IPS DF 6.9 (cell line): ENCODE data around the gene GDF11.

ENCODE experiments used
- DNase-seq: peaks from one replicate; pipeline ENCODE4 v3.0.0-alpha.2; 2013; ENCODE audit warnings: low read depth, low spot score
- H3K27ac ChIP-seq: one replicate; pipeline ENCODE4 v1.5.1; 2013; ENCODE audit warnings: low read length, control low read depth
- H3K27me3 ChIP-seq: 2 replicates; pipeline ENCODE4 v1.6.1; 2013; ENCODE audit warnings: mild to moderate bottlenecking, low read length; ENCODE audit not compliant: control insufficient read depth, insufficient read depth
- H3K36me3 ChIP-seq: 2 replicates; pipeline ENCODE4 v1.6.1; 2013; ENCODE audit warnings: low read length; ENCODE audit not compliant: control insufficient read depth, insufficient read depth
- H3K4me1 ChIP-seq: 2 replicates; pipeline ENCODE4 v1.6.1; 2013; ENCODE audit warnings: low read length; ENCODE audit not compliant: control insufficient read depth, insufficient read depth
- H3K4me3 ChIP-seq: 2 replicates; pipeline ENCODE4 v1.5.1; 2013; ENCODE audit warnings: mild to moderate bottlenecking, low read length
- H3K9me3 ChIP-seq: 2 replicates; pipeline ENCODE4 v1.6.1; 2013; ENCODE audit warnings: low read length, inconsistent platforms; ENCODE audit not compliant: control insufficient read depth, insufficient read depth
- WGBS: extraction: QIAGEN DNeasy Blood & Tissue Kit; methylation state at CpG from one replicate; pipeline ENCODE4 v1.1.7; 2013; ENCODE audit warnings: mixed read lengths, missing lambda C conversion rate; ENCODE audit not compliant: insufficient read length, insufficient coverage; 5-methylcytosine and 5-hydroxymethylcytosine counted together

The GDF11 gene

DNA sequence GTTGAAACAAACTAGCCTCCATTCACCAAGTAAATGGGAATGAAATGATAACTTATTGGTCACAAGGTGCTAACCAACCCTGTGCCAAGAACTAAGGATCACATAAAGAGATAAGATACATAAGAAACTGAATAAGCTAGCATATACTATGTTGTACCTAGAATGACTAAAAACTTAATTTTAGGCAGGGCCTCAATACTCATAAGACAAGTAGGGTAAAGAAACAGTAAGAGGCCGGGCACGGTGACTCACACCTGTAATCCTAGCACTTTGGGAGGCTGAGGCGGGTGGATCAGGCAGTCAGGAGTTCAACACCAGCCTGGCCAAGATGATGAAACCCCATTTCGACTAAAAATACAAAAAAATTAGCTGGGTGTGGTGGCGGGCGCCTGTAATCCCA is 17.7 kb downstream of the GDF11 start:
- Histone ChIP-seq H3K4me3 (no peak overlapping the region), H3K9me3 (no peaks in the 10 kb centered on the region), H3K4me1 (no peaks in the 10 kb centered on the region), H3K36me3 (no peaks in the 10 kb centered on the region; the same call in 1 of the 2 replicates), H3K27me3 (no peaks in the 10 kb centered on the region), H3K27ac (no peak overlapping the region)
- WGBS = no CpG with 5 or more reads among the region's 6 CpGs
- no peak for DNase-seq

DNA sequence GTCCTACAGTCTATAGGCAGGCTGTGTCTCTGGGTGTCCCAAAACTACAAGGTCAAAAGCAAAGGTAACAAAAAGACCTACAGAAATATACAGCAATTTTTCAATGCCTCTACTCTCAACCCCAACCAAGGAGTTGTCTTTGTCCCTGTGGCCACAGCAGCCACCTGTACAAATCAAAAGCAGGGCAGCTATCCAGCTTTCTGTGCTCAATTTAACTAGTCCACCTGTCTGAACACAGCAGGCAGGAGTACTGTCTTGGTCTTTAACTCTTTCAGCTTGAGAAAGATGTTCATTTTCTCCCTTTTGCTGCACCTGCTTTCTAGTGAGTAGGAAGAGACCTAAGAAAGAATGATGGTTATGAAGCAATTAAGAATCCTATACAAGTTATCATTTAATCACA is 19.7 kb downstream of the GDF11 start:
- no peak for DNase-seq
- no peaks in the 10 kb centered on the region; the same call in 1 of the 2 replicates for H3K36me3 ChIP-seq

DNA sequence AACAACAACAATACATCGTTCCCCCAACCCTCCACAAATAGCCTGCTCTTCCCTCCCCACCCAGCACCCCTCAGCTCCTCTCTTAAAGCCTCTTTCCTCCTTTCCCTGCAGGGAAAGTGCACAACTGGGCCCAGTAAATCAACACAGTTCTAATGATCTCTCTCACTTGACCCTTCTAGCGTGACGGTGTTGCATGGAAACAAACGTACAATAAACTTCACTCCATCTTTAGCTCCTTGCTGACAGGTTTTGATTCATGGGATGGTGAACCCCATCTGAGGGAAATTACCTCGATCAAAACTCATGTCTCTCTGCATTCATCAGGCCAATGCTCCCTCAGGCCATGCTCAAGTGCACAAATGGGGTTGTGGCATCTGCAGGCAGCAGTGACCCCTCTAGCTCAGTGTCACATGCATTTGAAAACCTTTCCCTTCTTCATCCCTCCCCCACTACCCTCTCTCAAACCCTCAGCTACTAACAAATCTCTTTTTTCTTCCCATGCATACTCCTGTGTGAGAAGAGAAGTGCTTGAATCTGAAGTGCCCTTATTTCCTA is 22.9 kb downstream of the GDF11 start:
- no peak for DNase-seq
- Histone ChIP-seq H3K27ac (no peak overlapping the region), H3K27me3 (no peaks in the 10 kb centered on the region), H3K9me3 (no peaks in the 10 kb centered on the region), H3K4me3 (no peak overlapping the region), H3K4me1 (no peaks in the 10 kb centered on the region), H3K36me3 (no peaks in the 10 kb centered on the region; the same call in 1 of the 2 replicates)
- no CpG with 5 or more reads among the region's 5 CpGs for WGBS

More for the DNA sequence above, 19.7 kb downstream of the GDF11 start:
- no peaks in the 10 kb centered on the region for H3K9me3 ChIP-seq
- H3K4me3 ChIP-seq = no peak overlapping the region
- no peaks in the 10 kb centered on the region for H3K4me1 ChIP-seq
- no peaks in the 10 kb centered on the region for H3K27me3 ChIP-seq
- no peak overlapping the region for H3K27ac ChIP-seq

- WGBS = no CpG with 5 or more reads among the region's 4 CpGs
- no peaks in the 10 kb centered on the region for H3K27me3 ChIP-seq
- no peaks in the 10 kb centered on the region for H3K36me3 ChIP-seq
These were observed 24.2 kb downstream of the GDF11 start for GRCh38 chr12:55767156-55767555.

DNA sequence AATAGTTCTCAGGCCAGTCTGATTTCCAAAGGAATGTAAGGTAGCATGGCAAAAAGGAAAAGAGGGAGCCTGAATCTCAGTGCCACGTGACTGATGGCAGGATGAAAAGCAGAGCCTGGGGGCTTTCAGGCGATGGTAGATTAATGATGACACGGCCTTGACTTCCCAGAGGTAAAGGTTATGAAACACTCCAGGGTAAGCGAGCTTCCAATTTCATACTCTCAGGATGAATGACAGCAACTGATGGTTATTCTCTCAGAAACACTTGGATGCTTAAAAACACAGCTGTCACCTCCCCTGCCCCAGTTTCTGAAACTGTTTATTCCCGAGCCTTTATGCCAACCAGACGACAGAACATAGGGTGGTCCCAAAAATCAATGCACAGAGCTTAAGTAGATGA is 28.8 kb downstream of the GDF11 start:
- no peak overlapping the region for H3K27ac ChIP-seq
- no peaks in the 10 kb centered on the region for H3K27me3 ChIP-seq
- WGBS = no CpG with 5 or more reads among the region's 6 CpGs
- H3K36me3 ChIP-seq = no peaks in the 10 kb centered on the region
- no peaks in the 10 kb centered on the region for H3K9me3 ChIP-seq
- H3K4me3 ChIP-seq = no peak overlapping the region
- no peak for DNase-seq
- no peaks in the 10 kb centered on the region for H3K4me1 ChIP-seq

More at GRCh38 chr12:55767156-55767555, 24.2 kb downstream of the GDF11 start:
- DNase-seq = no peak
- no peaks in the 10 kb centered on the region for H3K9me3 ChIP-seq
- H3K4me3 ChIP-seq = no peak overlapping the region
- no peaks in the 10 kb centered on the region for H3K4me1 ChIP-seq
- H3K27ac ChIP-seq = no peak overlapping the region

- H3K4me3 ChIP-seq = no peak overlapping the region
- no CpG with 5 or more reads among the region's 3 CpGs for WGBS
- H3K9me3 ChIP-seq = no peaks in the 10 kb centered on the region
- no peaks in the 10 kb centered on the region for H3K27me3 ChIP-seq
- no peaks in the 10 kb centered on the region for H3K36me3 ChIP-seq
- no peaks in the 10 kb centered on the region for H3K4me1 ChIP-seq
- no peak overlapping the region for H3K27ac ChIP-seq
- no peak for DNase-seq
These were observed 34.9 kb downstream of the GDF11 start for GRCh38 chr12:55777856-55778255.

DNA sequence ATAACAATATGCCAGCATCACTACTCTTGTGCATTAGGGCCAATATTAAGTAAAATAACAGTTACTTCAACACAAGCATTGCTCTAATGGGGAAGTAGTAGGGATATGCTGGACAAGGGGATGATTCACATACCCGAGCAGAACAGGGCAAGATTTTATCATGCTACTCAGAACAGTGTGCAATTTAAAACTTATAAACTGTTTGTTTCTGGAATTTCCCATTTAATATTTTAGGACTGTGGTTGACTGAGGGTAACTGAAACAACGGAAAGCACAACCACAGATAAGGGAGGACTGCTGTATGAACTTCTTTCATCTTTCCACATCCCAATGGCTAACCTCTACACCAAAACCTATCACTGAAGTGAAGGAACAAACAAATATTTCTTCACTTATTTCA is 37.8 kb downstream of the GDF11 start:
- H3K36me3 ChIP-seq = peaks cover 6% of the 10 kb centered on the region; the same call in 1 of the 2 replicates
- no CpG with 5 or more reads among the region's 2 CpGs for WGBS
- no peak for DNase-seq
- H3K4me3 ChIP-seq = no peak overlapping the region
- H3K9me3 ChIP-seq = no peaks in the 10 kb centered on the region
- no peak overlapping the region for H3K27ac ChIP-seq
- H3K27me3 ChIP-seq = no peaks in the 10 kb centered on the region
- no peaks in the 10 kb centered on the region for H3K4me1 ChIP-seq

DNA sequence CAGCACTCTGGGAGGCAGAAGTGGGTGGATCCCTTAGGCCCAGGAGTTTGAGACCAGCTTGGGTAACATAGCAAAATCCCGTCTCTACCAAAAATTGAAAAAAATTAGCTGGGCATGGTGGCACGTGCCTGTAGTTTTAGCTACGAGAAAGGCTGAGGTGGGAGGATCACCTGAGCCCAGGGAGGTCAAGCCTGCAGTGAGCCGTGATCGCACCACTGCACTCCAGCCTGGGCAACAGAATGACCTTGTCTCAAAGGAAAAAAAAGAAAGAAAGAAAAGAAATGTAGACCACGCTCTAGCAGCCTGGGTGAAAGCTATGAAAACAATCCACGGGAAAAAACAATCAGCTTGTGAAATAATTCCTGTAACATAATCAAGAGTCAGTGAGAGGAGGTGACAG is 45.6 kb downstream of the GDF11 start:
- Histone ChIP-seq H3K27me3 (no peaks in the 10 kb centered on the region), H3K36me3 (peaks cover 8% of the 10 kb centered on the region; the same call in 1 of the 2 replicates), H3K4me3 (no peak overlapping the region), H3K27ac (no peak overlapping the region), H3K9me3 (no peaks in the 10 kb centered on the region), H3K4me1 (no peaks in the 10 kb centered on the region)
- DNase-seq = no peak
- no CpG with 5 or more reads among the region's 7 CpGs for WGBS

DNA sequence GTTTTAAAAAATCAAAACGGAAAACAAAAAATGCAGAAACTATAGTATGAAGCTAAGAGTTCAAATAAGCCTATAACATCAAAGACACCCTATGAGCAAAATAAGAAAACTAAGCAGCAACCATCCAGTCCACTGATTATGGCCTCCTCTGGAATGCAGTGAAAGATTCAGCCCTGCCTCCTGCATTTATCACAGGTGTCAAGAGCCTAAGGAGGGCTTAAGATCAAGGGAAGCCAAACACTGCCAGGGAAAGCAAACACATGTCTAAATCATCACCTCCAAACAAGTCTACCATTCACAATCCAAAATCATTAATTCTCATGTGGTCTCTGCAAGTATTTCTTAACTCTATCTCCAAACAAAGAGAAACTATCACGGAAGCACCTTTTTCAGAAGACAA is 46.2 kb downstream of the GDF11 start:
- H3K27ac ChIP-seq = no peak overlapping the region
- no CpG with 5 or more reads among the region's 2 CpGs for WGBS
- H3K9me3 ChIP-seq = no peaks in the 10 kb centered on the region
- peaks cover 6% of the 10 kb centered on the region; the same call in 1 of the 2 replicates for H3K36me3 ChIP-seq
- no peaks in the 10 kb centered on the region for H3K4me1 ChIP-seq
- no peak for DNase-seq
- no peak overlapping the region for H3K4me3 ChIP-seq
- no peaks in the 10 kb centered on the region for H3K27me3 ChIP-seq

GRCh38 chr12:55789893-55790292 is 47.0 kb downstream of the GDF11 start:
- Histone ChIP-seq H3K9me3 (no peaks in the 10 kb centered on the region), H3K27ac (no peak overlapping the region), H3K36me3 (peaks cover 5% of the 10 kb centered on the region; the same call in 1 of the 2 replicates), H3K4me1 (no peaks in the 10 kb centered on the region), H3K27me3 (no peaks in the 10 kb centered on the region), H3K4me3 (no peak overlapping the region)
- whole genome bisulfite sequencing = no CpG with 5 or more reads among the region's 4 CpGs
- DNase-seq = no peak

- no peak for DNase-seq
- H3K27me3 ChIP-seq = no peaks in the 10 kb centered on the region
- no peaks in the 10 kb centered on the region for H3K9me3 ChIP-seq
- peaks cover 2% of the 10 kb centered on the region; the same call in 1 of the 2 replicates for H3K36me3 ChIP-seq
- no peak overlapping the region for H3K27ac ChIP-seq
- no peaks in the 10 kb centered on the region for H3K4me1 ChIP-seq
- H3K4me3 ChIP-seq = no peak overlapping the region
These were observed 53.0 kb downstream of the GDF11 start for GRCh38 chr12:55795950-55796349.
